Measurements from ENCODE around the gene PARK7. TPM values are rescaled to one million over a fixed set of nuclear protein-coding genes. Genes with fewer than 3 reads are reported as not detected.

The PARK7 gene
- total RNA-seq, 1 experiment from 2014 or later, result 370 TPM

- RAD21 ChIA-PET (ENCODE audit: low non-redundant PET in 1 of 2, low total read pairs in 2 of 2, uncharacterized antibody in 2 of 2, unreplicated experiment in 2 of 2), result no interaction called here
- Histone ChIP-seq H3K9me3 (ENCODE audit: control insufficient read depth in 1 of 2, insufficient read depth in 1 of 2, low read depth in 1 of 2, low read length in 2 of 2) (no peaks in the 10 kb centered on the region), H3K27me3 (ENCODE audit: insufficient read depth, low read length) (no peaks in the 10 kb centered on the region), H3K36me3 (ENCODE audit: control insufficient read depth in 1 of 2, insufficient read depth in 2 of 2, low read length in 2 of 2) (peaks cover 42 to 57% of the 10 kb centered on the region in 2 experiments), H3K79me2 (ENCODE audit: insufficient read depth, low read length) (peaks cover 66% of the 10 kb centered on the region), H3K27ac (ENCODE audit: low read depth, low read length) (no peak overlapping the region), H4K20me1 (ENCODE audit: insufficient read depth) (peaks cover under 1% of the 10 kb centered on the region; the same call in 1 of the 2 replicates), H3K4me3 (replicated peaks in 1 of 2; ENCODE audit: low read depth in 1 of 2, low read length in 2 of 2) (no peak overlapping the region), H3K4me1 (ENCODE audit: control insufficient read depth in 1 of 2, insufficient read depth in 2 of 2, low read length in 2 of 2) (peaks cover 0 to 3% of the 10 kb centered on the region in 2 experiments; a peak in 1 of 4 replicates), H2AFZ (ENCODE audit: low read depth, low read length, poor library complexity, severe bottlenecking) (no peak overlapping the region), H3K9me2 (ENCODE audit: insufficient read depth) (no peaks in the 10 kb centered on the region), H3K4me2 (ENCODE audit: low read length) (no peak overlapping the region), H3K9ac (ENCODE audit: low read length) (no peak overlapping the region)
- no peak for TF ChIP-seq SP1 (IDR thresholded peaks at IDR 0.05; ENCODE audit: low read depth)
- no TSS peak for BruUV-seq (replicated peaks)
- CTCF ChIA-PET, result interaction anchor here (1.1 kb wide), 1 partner anchor 376 kb away, joined by 3 read pairs; no protein-coding TSS in a partner anchor
- intact Hi-C loops (cut with micrococcal nuclease), result loop anchor here (10.0 kb wide), 1 partner anchor 743 kb away; no protein-coding TSS in a partner anchor
- DNase-seq (ENCODE audit: low read depth, low spot score) (no peak), ATAC-seq (no peak)
- POLR2A ChIA-PET, result no interaction called here
These were observed 10.8 kb downstream of the PARK7 start for GRCh38 chr1:7972285-7972684.

GRCh38 chr1:7973086-7973485 lies 11.6 kb downstream of the PARK7 start:
- POLR2A ChIA-PET, result interaction anchor here (0.7 kb wide), 1 partner anchor 225 kb away, joined by 3 read pairs; no protein-coding TSS in a partner anchor
- Histone ChIP-seq H3K9me3 (ENCODE audit: control insufficient read depth in 1 of 2, insufficient read depth in 1 of 2, low read depth in 1 of 2, low read length in 2 of 2) (no peaks in the 10 kb centered on the region), H2AFZ (ENCODE audit: low read depth, low read length, poor library complexity, severe bottlenecking) (no peak overlapping the region), H3K4me1 (ENCODE audit: control insufficient read depth in 1 of 2, insufficient read depth in 2 of 2, low read length in 2 of 2) (peaks cover 0 to 3% of the 10 kb centered on the region in 2 experiments; a peak in 1 of 4 replicates), H3K9me2 (ENCODE audit: insufficient read depth) (no peaks in the 10 kb centered on the region), H3K36me3 (ENCODE audit: control insufficient read depth in 1 of 2, insufficient read depth in 2 of 2, low read length in 2 of 2) (peaks cover 44 to 53% of the 10 kb centered on the region in 2 experiments), H3K9ac (ENCODE audit: low read length) (no peak overlapping the region), H3K4me2 (ENCODE audit: low read length) (no peak overlapping the region), H3K27ac (ENCODE audit: low read depth, low read length) (no peak overlapping the region), H3K4me3 (replicated peaks in 1 of 2; ENCODE audit: low read depth in 1 of 2, low read length in 2 of 2) (no peak overlapping the region), H3K27me3 (ENCODE audit: insufficient read depth, low read length) (no peaks in the 10 kb centered on the region), H4K20me1 (ENCODE audit: insufficient read depth) (no peaks in the 10 kb centered on the region), H3K79me2 (ENCODE audit: insufficient read depth, low read length) (peaks cover 62% of the 10 kb centered on the region)
- TF ChIP-seq ZNF274 (IDR thresholded peaks at IDR 0.05; ENCODE audit: low read depth, low read length) (no peak), SRF (IDR thresholded peaks at IDR 0.05; ENCODE audit: low read depth) (no peak), EZH2phosphoT487 (IDR thresholded peaks at IDR 0.05; ENCODE audit: borderline replicate concordance) (no peak), POLR2AphosphoS5 (IDR thresholded peaks at IDR 0.05; ENCODE audit: low read depth, low read length) (no peak), ZFX (IDR thresholded peaks at IDR 0.05) (no peak), SP1 (IDR thresholded peaks at IDR 0.05; ENCODE audit: low read depth) (no peak), SIN3A (IDR thresholded peaks at IDR 0.05; ENCODE audit: low read depth) (no peak), FOSL1 (IDR thresholded peaks at IDR 0.05; ENCODE audit: low read depth) (no peak), POLR2A (IDR thresholded peaks at IDR 0.05; ENCODE audit: borderline replicate concordance, extremely low read depth, insufficient read depth, insufficient read length) (no peak), EGR1 (IDR thresholded peaks at IDR 0.05; ENCODE audit: low read depth) (no peak), JUND (IDR thresholded peaks at IDR 0.05) (no peak), TCF7L2 (IDR thresholded peaks at IDR 0.05; ENCODE audit: borderline replicate concordance, extremely low read depth, insufficient read depth, insufficient read length) (no peak)
- TF ChIP-seq, protein P1, sequence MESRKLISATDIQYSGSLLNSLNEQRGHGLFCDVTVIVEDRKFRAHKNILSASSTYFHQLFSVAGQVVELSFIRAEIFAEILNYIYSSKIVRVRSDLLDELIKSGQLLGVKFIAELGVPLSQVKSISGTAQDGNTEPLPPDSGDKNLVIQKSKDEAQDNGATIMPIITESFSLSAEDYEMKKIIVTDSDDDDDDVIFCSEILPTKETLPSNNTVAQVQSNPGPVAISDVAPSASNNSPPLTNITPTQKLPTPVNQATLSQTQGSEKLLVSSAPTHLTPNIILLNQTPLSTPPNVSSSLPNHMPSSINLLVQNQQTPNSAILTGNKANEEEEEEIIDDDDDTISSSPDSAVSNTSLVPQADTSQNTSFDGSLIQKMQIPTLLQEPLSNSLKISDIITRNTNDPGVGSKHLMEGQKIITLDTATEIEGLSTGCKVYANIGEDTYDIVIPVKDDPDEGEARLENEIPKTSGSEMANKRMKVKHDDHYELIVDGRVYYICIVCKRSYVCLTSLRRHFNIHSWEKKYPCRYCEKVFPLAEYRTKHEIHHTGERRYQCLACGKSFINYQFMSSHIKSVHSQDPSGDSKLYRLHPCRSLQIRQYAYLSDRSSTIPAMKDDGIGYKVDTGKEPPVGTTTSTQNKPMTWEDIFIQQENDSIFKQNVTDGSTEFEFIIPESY (IDR thresholded peaks at IDR 0.05; ENCODE audit: extremely low read depth, insufficient replicate concordance, low read length), result no peak
- TF ChIP-seq, protein P2, sequence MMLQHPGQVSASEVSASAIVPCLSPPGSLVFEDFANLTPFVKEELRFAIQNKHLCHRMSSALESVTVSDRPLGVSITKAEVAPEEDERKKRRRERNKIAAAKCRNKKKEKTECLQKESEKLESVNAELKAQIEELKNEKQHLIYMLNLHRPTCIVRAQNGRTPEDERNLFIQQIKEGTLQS (IDR thresholded peaks at IDR 0.05), result no peak
- TF ChIP-seq, protein P3, sequence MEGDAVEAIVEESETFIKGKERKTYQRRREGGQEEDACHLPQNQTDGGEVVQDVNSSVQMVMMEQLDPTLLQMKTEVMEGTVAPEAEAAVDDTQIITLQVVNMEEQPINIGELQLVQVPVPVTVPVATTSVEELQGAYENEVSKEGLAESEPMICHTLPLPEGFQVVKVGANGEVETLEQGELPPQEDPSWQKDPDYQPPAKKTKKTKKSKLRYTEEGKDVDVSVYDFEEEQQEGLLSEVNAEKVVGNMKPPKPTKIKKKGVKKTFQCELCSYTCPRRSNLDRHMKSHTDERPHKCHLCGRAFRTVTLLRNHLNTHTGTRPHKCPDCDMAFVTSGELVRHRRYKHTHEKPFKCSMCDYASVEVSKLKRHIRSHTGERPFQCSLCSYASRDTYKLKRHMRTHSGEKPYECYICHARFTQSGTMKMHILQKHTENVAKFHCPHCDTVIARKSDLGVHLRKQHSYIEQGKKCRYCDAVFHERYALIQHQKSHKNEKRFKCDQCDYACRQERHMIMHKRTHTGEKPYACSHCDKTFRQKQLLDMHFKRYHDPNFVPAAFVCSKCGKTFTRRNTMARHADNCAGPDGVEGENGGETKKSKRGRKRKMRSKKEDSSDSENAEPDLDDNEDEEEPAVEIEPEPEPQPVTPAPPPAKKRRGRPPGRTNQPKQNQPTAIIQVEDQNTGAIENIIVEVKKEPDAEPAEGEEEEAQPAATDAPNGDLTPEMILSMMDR (IDR thresholded peaks at IDR 0.05 in 2 of 3, conservative IDR thresholded peaks at IDR 0.05 in 1 of 3; ENCODE audit: borderline replicate concordance in 1 of 3, insufficient read depth in 1 of 3, low read depth in 2 of 3, low read length in 2 of 3), result no peak
- BruUV-seq (replicated peaks), result no TSS peak
- RAD21 ChIA-PET (ENCODE audit: low non-redundant PET in 1 of 2, low total read pairs in 2 of 2, uncharacterized antibody in 2 of 2, unreplicated experiment in 2 of 2), result no interaction called here
- CTCF ChIA-PET, result interaction anchor here (1.1 to 2.4 kb wide), 2 partner anchors 304 to 376 kb away, joined by 3 to 8 read pairs; no protein-coding TSS in a partner anchor
- no peak for DNase-seq (ENCODE audit: low read depth, low spot score)
- no peak for ATAC-seq
- intact Hi-C loops (cut with micrococcal nuclease), result loop anchor here (10.0 kb wide), 1 partner anchor 742 kb away; no protein-coding TSS in a partner anchor
